ENCODE data around the gene PREX1. TPM values are rescaled to one million over a fixed set of nuclear protein-coding genes. Genes with fewer than 3 reads are reported as not detected.

The PREX1 gene
- total RNA-seq, 1 donor from 2014 or later, result 2.9 TPM

DNA sequence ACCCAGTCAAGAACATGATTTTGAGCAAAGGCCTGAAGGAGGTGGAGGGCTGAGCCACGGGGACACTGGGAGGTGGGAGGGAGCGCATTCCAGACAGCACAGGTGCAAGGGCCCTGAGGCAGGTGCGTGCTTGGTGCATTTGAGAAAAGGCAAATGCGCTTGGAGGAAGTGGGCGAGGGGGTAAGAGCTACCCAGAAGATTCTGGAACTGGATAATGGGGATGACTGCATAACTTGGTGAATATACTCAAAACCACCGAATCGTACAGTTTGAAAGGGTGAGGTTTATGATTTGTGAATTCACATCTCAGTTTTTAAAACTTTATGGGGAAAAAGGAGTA lies 9.8 kb downstream of the PREX1 start:
- H3K9me3 Mint-ChIP-seq (ENCODE audit: low read depth), result no peaks in the 10 kb centered on the region
- TF ChIP-seq, protein P1, sequence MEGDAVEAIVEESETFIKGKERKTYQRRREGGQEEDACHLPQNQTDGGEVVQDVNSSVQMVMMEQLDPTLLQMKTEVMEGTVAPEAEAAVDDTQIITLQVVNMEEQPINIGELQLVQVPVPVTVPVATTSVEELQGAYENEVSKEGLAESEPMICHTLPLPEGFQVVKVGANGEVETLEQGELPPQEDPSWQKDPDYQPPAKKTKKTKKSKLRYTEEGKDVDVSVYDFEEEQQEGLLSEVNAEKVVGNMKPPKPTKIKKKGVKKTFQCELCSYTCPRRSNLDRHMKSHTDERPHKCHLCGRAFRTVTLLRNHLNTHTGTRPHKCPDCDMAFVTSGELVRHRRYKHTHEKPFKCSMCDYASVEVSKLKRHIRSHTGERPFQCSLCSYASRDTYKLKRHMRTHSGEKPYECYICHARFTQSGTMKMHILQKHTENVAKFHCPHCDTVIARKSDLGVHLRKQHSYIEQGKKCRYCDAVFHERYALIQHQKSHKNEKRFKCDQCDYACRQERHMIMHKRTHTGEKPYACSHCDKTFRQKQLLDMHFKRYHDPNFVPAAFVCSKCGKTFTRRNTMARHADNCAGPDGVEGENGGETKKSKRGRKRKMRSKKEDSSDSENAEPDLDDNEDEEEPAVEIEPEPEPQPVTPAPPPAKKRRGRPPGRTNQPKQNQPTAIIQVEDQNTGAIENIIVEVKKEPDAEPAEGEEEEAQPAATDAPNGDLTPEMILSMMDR (IDR thresholded peaks at IDR 0.05; ENCODE audit: unreplicated experiment), result no peak
- H3K4me3 Mint-ChIP-seq (ENCODE audit: low read depth), result no peak overlapping the region
- no peak overlapping the region for H3K27ac Mint-ChIP-seq
- no peaks in the 10 kb centered on the region for H3K4me1 Mint-ChIP-seq (ENCODE audit: low read depth)
- DNase-seq (ENCODE audit: low spot score, unreplicated experiment), result no peak
- H3K27me3 Mint-ChIP-seq, result peaks cover 38% of the 10 kb centered on the region
- H3K36me3 Mint-ChIP-seq (ENCODE audit: insufficient read depth), result no peaks in the 10 kb centered on the region

DNA sequence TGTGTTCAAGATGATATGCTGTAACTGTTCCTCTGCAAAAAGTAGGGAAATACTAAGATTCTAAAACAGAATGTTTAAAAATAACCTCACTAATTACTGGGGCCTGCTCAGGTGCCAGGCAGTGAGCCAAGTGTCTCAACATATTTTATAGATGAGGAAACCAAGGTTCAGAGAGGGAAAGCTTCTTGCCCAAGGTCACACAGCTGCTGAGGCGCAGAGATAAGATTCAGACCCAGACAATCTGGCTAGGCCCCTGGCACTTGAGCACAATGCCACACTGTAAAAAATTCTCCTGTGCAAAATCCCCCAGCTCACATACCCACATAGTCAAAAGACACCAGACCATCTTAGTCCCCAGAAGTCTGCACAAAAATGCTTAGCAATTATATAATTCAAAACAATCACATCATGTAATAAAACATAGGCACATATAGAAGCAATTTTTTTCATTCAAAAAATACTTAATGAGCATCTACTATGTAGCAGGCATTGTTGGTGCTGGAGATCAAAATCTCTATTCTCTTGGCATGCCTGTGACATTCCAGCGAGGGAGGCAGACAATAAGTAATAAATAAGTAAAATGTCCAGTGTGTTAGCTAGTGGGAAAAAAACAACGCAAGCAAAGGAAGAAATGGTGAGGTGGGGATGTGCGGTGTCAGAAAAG lies 10.3 kb downstream of the PREX1 start:
- DNase-seq (ENCODE audit: low spot score, unreplicated experiment), result no peak
- peaks cover 35% of the 10 kb centered on the region for H3K27me3 Mint-ChIP-seq
- TF ChIP-seq, protein P1 (IDR thresholded peaks at IDR 0.05; ENCODE audit: unreplicated experiment), result no peak
- no peaks in the 10 kb centered on the region for H3K36me3 Mint-ChIP-seq (ENCODE audit: insufficient read depth)
- no peak overlapping the region for H3K4me3 Mint-ChIP-seq (ENCODE audit: low read depth)
- H3K9me3 Mint-ChIP-seq (ENCODE audit: low read depth), result no peaks in the 10 kb centered on the region
- H3K27ac Mint-ChIP-seq, result no peak overlapping the region
- H3K4me1 Mint-ChIP-seq (ENCODE audit: low read depth), result no peaks in the 10 kb centered on the region

DNA sequence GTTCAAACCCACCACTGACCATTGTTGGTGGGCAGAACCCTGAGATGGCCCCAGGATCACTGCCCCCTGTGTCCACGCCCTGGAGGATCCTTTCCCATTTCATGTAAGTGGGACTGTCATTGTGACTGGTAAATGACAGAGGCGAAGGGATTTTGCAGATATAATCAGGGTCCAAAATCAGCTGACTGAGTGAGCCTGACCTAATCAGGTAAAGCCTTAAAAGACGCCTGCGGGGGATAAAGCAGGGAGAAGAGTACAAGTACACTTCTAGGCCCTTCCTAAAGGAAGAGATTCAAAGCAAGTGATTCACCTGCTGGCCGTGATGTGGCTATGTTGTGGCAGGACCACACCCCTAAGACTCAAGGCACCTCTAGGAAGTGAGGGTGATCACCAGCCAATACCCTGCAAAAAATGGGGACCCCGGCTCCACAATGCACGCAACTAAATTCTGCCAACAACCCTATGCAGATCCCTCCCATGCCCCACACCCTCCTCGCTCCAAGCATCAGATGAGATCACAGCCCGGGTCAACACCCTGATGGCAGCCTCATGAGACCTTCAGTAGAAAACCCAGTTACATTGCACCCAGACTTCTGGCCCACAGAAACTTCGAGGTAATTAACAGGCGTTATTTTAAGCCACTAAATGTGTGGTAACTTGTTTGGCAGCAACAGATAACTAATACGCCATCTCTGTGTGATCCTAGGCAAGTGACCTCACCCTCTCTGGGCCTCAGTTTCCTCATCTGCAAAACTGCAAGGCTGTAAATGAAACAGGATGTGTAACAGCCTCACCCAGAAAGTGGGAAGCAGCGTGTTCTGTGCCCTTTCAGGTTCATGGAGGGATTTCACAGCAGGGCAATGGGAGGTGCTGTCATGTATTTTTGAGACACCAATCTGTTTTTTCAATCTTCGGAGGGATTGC lies 11.3 kb downstream of the PREX1 start:
- no peak for DNase-seq (ENCODE audit: low spot score, unreplicated experiment)
- Mint-ChIP-seq H3K4me1 (ENCODE audit: low read depth) (no peaks in the 10 kb centered on the region), H3K27ac (no peak overlapping the region), H3K4me3 (ENCODE audit: low read depth) (no peak overlapping the region), H3K9me3 (ENCODE audit: low read depth) (no peaks in the 10 kb centered on the region), H3K36me3 (ENCODE audit: insufficient read depth) (no peaks in the 10 kb centered on the region), H3K27me3 (peaks cover 32% of the 10 kb centered on the region)
- TF ChIP-seq, protein P1 (IDR thresholded peaks at IDR 0.05; ENCODE audit: unreplicated experiment), result no peak

DNA sequence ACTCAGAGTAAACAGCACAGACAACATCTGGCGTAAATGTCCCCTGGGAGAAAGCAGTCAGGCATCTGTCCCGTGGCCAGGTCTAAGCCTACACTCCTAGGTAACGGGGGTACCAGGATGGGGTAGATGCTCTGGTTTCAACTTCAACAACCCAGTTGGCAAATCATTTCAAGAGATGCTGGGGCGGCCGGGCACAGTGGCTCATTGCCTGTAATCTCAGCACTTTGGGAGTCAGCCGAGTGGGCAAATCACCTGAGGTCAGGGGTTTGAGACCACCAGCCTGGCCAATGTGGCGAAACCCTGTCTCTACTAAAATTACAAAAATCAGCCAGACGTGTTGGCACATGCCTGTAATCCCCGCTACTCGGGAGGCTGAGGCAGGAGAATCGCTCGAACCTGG lies 12.3 kb downstream of the PREX1 start:
- H3K36me3 Mint-ChIP-seq (ENCODE audit: insufficient read depth), result no peaks in the 10 kb centered on the region
- no peak overlapping the region for H3K27ac Mint-ChIP-seq
- no peak for DNase-seq (ENCODE audit: low spot score, unreplicated experiment)
- no peaks in the 10 kb centered on the region for H3K9me3 Mint-ChIP-seq (ENCODE audit: low read depth)
- TF ChIP-seq, protein P1 (IDR thresholded peaks at IDR 0.05; ENCODE audit: unreplicated experiment), result no peak
- no peak overlapping the region for H3K4me3 Mint-ChIP-seq (ENCODE audit: low read depth)
- H3K27me3 Mint-ChIP-seq, result peaks cover 31% of the 10 kb centered on the region
- no peaks in the 10 kb centered on the region for H3K4me1 Mint-ChIP-seq (ENCODE audit: low read depth)

DNA sequence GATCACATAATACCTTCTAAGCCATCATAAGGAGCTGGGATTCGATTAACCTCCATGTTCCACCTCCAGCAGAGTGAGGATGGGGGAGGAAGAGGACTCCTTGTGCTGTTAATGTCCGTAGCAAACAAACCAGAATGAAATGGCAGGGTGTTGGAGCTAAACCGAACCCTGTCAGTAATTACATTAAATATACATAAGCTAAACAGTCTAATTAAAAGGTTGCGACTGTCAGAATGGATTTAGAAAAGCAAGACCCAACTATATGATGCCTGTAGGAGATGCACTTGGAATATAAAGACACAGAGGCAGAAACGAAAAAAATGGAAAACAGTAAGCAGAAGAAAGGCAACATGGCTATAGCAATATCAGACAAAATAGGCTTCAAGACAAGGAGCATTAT lies 13.2 kb downstream of the PREX1 start:
- Mint-ChIP-seq H3K4me1 (ENCODE audit: low read depth) (no peaks in the 10 kb centered on the region), H3K27me3 (peaks cover 31% of the 10 kb centered on the region), H3K9me3 (ENCODE audit: low read depth) (no peaks in the 10 kb centered on the region), H3K4me3 (ENCODE audit: low read depth) (no peak overlapping the region), H3K27ac (no peak overlapping the region), H3K36me3 (ENCODE audit: insufficient read depth) (no peaks in the 10 kb centered on the region)
- TF ChIP-seq, protein P1 (IDR thresholded peaks at IDR 0.05; ENCODE audit: unreplicated experiment), result no peak
- DNase-seq (ENCODE audit: low spot score, unreplicated experiment), result no peak

All from progenitor cell of endocrine pancreas (in vitro differentiated cells).